ENCODE measurements around the gene SCG3.

Gene SCG3

DNA sequence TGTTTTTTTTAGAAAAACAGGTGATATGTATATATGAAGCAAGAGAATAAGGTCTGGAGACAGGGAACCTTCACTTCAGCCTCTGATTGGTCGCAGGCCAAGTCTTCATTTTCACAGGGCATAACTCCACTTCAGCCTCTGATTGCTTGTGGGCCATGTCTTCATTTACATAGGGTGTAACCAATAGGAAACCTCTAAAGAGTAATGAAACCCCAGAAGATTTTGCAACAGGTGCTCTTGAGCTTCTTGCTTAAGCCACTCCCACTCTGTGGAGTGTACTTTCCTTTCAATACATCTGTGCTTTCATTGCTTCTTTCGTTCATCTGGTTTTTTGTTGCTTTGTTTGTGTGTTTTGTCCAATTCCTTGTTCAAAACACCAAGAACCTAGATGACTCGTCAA is 22.6 kb upstream of the SCG3 start:
- H3K27me3 ChIP-seq (ENCODE audit: insufficient read depth, low read length), result peaks cover 21% of the 10 kb centered on the region
- H2AFZ ChIP-seq (ENCODE audit: low read length, unreplicated experiment), result no peak overlapping the region
- no peak overlapping the region for H3K4me3 ChIP-seq (ENCODE audit: low read depth, low read length)
- H3K4me1 ChIP-seq (ENCODE audit: control insufficient read depth, insufficient read depth, low read length, unreplicated experiment), result no peaks in the 10 kb centered on the region
- H3K36me3 ChIP-seq (ENCODE audit: insufficient read depth, low read length), result no peaks in the 10 kb centered on the region
- H3K27ac ChIP-seq (ENCODE audit: low read depth, low read length), result no peak overlapping the region
- no peaks in the 10 kb centered on the region for H3K79me2 ChIP-seq (ENCODE audit: control insufficient read depth, insufficient read depth, low read length, unreplicated experiment)

DNA sequence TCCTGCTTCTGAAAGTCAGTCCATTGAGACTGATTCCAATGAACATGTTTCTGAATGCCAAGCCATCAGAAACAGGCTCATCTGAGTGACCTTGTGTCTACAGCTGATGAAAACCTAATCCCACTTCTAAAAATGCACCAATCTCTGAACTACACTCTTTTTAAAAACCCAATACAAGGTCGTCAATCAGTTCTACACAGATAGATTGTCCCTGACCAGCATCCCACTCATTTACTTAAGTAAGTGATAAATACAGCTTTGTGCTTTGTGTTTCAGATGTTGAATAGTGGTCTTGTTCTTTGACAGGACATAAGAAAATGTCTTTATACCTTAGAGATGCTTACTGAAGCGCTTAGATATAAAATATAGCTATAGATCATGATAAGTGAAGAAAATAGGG is 20.2 kb upstream of the SCG3 start:
- H3K36me3 ChIP-seq (ENCODE audit: insufficient read depth, low read length), result no peaks in the 10 kb centered on the region
- no peak overlapping the region for H3K4me3 ChIP-seq (ENCODE audit: low read depth, low read length)
- H3K27me3 ChIP-seq (ENCODE audit: insufficient read depth, low read length), result peaks cover 21% of the 10 kb centered on the region
- H3K79me2 ChIP-seq (ENCODE audit: control insufficient read depth, insufficient read depth, low read length, unreplicated experiment), result no peaks in the 10 kb centered on the region
- no peak overlapping the region for H2AFZ ChIP-seq (ENCODE audit: low read length, unreplicated experiment)
- no peak overlapping the region for H3K27ac ChIP-seq (ENCODE audit: low read depth, low read length)
- no peaks in the 10 kb centered on the region for H3K4me1 ChIP-seq (ENCODE audit: control insufficient read depth, insufficient read depth, low read length, unreplicated experiment)

GRCh38 chr15:51667478-51667877 is 13.8 kb upstream of the SCG3 start:
- no peaks in the 10 kb centered on the region for H3K79me2 ChIP-seq (ENCODE audit: control insufficient read depth, insufficient read depth, low read length, unreplicated experiment)
- H3K4me3 ChIP-seq (ENCODE audit: low read depth, low read length), result no peak overlapping the region
- H2AFZ ChIP-seq (ENCODE audit: low read length, unreplicated experiment), result no peak overlapping the region
- no peaks in the 10 kb centered on the region for H3K36me3 ChIP-seq (ENCODE audit: insufficient read depth, low read length)
- H3K4me1 ChIP-seq (ENCODE audit: control insufficient read depth, insufficient read depth, low read length, unreplicated experiment), result no peaks in the 10 kb centered on the region
- H3K27me3 ChIP-seq (ENCODE audit: insufficient read depth, low read length), result peaks cover 47% of the 10 kb centered on the region
- H3K27ac ChIP-seq (ENCODE audit: low read depth, low read length), result no peak overlapping the region

DNA sequence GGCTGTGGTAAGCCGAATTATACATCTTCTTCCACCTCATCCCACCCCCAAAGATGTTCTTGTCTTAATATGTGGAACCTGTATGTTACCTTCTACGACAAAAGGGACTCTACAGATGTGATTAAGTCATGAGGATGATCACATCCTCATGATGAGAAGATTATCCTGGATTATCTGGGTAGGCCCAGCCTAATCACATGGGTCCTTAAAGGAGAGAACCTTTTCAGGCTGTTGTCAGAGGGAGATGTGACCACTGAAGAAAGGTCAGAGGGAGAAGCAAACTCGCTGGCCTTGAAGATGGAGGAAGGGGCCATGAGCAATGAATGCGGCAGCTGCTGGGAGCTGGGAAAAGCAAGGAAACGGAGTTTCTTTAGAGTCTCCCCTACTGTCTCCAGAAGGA is 12.9 kb upstream of the SCG3 start:
- no peak overlapping the region for H3K4me3 ChIP-seq (ENCODE audit: low read depth, low read length)
- H3K79me2 ChIP-seq (ENCODE audit: control insufficient read depth, insufficient read depth, low read length, unreplicated experiment), result no peaks in the 10 kb centered on the region
- no peaks in the 10 kb centered on the region for H3K36me3 ChIP-seq (ENCODE audit: insufficient read depth, low read length)
- peaks cover 47% of the 10 kb centered on the region for H3K27me3 ChIP-seq (ENCODE audit: insufficient read depth, low read length)
- no peak overlapping the region for H2AFZ ChIP-seq (ENCODE audit: low read length, unreplicated experiment)
- H3K4me1 ChIP-seq (ENCODE audit: control insufficient read depth, insufficient read depth, low read length, unreplicated experiment), result no peaks in the 10 kb centered on the region
- H3K27ac ChIP-seq (ENCODE audit: low read depth, low read length), result no peak overlapping the region

DNA sequence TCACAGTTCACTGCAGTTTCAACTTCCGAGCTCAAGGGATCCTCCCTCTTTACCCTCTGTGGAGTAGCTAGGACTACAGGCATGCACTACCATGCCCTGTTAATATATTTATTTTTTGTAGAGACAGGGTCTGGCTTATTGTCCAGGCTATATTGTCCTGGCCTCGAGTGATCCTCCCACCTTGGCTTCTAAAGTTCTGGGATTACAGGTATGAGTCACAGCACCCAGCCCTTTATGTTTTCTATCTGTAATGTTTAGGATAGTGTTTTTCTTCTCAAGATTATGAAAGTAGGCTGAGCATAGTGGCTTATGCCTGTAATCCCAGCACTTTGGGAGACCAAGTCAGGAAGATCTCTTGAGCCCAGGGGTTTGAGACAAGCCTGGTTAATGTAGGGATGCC is 11.9 kb upstream of the SCG3 start:
- H3K36me3 ChIP-seq (ENCODE audit: insufficient read depth, low read length), result no peaks in the 10 kb centered on the region
- no peak overlapping the region for H3K4me3 ChIP-seq (ENCODE audit: low read depth, low read length)
- no peak overlapping the region for H3K27ac ChIP-seq (ENCODE audit: low read depth, low read length)
- H3K27me3 ChIP-seq (ENCODE audit: insufficient read depth, low read length), result peaks cover 52% of the 10 kb centered on the region
- H3K79me2 ChIP-seq (ENCODE audit: control insufficient read depth, insufficient read depth, low read length, unreplicated experiment), result no peaks in the 10 kb centered on the region
- no peaks in the 10 kb centered on the region for H3K4me1 ChIP-seq (ENCODE audit: control insufficient read depth, insufficient read depth, low read length, unreplicated experiment)
- H2AFZ ChIP-seq (ENCODE audit: low read length, unreplicated experiment), result no peak overlapping the region

DNA sequence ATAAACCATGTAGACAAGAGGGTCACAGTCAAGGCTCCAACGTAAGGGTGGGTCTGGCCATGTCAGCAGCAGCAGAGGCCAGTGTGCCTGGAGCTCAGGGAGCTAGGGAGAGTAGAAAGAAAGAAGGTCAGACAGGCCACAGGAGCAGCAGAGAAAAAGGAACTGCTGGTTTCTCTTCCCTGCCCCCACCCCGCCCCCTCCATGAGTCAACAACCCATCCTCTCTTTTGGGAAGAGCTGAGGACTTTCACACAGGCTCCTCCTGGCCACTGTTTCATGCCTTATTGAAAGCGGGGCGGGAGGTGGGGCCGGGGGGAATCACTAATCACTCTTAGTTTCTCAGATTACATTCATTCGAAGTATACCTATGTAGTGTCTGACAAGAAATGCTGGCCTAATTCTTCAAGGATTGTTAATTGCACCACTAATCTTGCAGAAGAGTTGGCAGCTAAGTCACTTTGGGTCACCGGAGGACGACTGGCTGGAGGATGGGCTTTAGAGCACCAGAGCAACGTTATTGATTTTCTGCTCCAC is 9.1 kb upstream of the SCG3 start:
- Histone ChIP-seq H3K36me3 (ENCODE audit: insufficient read depth, low read length) (no peaks in the 10 kb centered on the region), H3K27ac (ENCODE audit: low read depth, low read length) (no peak overlapping the region), H2AFZ (ENCODE audit: low read length, unreplicated experiment) (no peak overlapping the region)

GRCh38 chr15:51672913-51673857 is 8.1 kb upstream of the SCG3 start:
- no peaks in the 10 kb centered on the region for H3K4me1 ChIP-seq (ENCODE audit: control insufficient read depth, insufficient read depth, low read length, unreplicated experiment)
- H3K27ac ChIP-seq (ENCODE audit: low read depth, low read length), result no peak overlapping the region
- H2AFZ ChIP-seq (ENCODE audit: low read length, unreplicated experiment), result no peak overlapping the region
- H3K36me3 ChIP-seq (ENCODE audit: insufficient read depth, low read length), result no peaks in the 10 kb centered on the region
- H3K79me2 ChIP-seq (ENCODE audit: control insufficient read depth, insufficient read depth, low read length, unreplicated experiment), result no peaks in the 10 kb centered on the region
- no peak overlapping the region for H3K4me3 ChIP-seq (ENCODE audit: low read depth, low read length)
- peaks cover 61% of the 10 kb centered on the region for H3K27me3 ChIP-seq (ENCODE audit: insufficient read depth, low read length)

More for the DNA sequence above, 9.1 kb upstream of the SCG3 start:
- Histone ChIP-seq H3K79me2 (ENCODE audit: control insufficient read depth, insufficient read depth, low read length, unreplicated experiment) (no peaks in the 10 kb centered on the region), H3K4me1 (ENCODE audit: control insufficient read depth, insufficient read depth, low read length, unreplicated experiment) (no peaks in the 10 kb centered on the region), H3K4me3 (ENCODE audit: low read depth, low read length) (no peak overlapping the region), H3K27me3 (ENCODE audit: insufficient read depth, low read length) (peaks cover 65% of the 10 kb centered on the region)

DNA sequence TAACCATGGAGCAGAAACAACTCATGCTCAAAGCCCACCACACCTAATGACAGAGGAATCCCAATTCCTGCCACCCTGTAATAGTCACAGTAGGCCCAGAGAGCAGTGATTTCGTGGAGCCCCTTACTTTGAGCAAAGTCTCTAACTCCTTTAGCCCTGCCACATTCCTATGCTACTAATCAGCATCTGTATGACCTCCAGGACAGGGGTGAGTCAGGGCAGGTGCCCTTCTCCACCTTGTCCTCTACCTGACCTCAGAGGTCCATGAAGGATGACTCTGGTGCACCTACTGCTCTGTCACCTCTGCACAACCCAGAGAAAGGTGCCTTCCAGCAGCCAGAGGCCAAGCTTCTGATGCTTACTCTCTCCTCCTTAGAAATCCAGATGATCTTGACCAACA is 6.1 kb upstream of the SCG3 start:
- Histone ChIP-seq H3K27me3 (ENCODE audit: insufficient read depth, low read length) (peaks cover 69% of the 10 kb centered on the region), H3K36me3 (ENCODE audit: insufficient read depth, low read length) (no peaks in the 10 kb centered on the region), H3K4me3 (ENCODE audit: low read depth, low read length) (no peak overlapping the region), H3K27ac (ENCODE audit: low read depth, low read length) (no peak overlapping the region), H3K79me2 (ENCODE audit: control insufficient read depth, insufficient read depth, low read length, unreplicated experiment) (no peaks in the 10 kb centered on the region), H2AFZ (ENCODE audit: low read length, unreplicated experiment) (no peak overlapping the region), H3K4me1 (ENCODE audit: control insufficient read depth, insufficient read depth, low read length, unreplicated experiment) (no peaks in the 10 kb centered on the region)

- no peaks in the 10 kb centered on the region for H3K4me1 ChIP-seq (ENCODE audit: control insufficient read depth, insufficient read depth, low read length, unreplicated experiment)
- H3K4me3 ChIP-seq (ENCODE audit: low read depth, low read length), result no peak overlapping the region
- peaks cover 72% of the 10 kb centered on the region for H3K27me3 ChIP-seq (ENCODE audit: insufficient read depth, low read length)
- no peaks in the 10 kb centered on the region for H3K79me2 ChIP-seq (ENCODE audit: control insufficient read depth, insufficient read depth, low read length, unreplicated experiment)
- H3K36me3 ChIP-seq (ENCODE audit: insufficient read depth, low read length), result no peaks in the 10 kb centered on the region
- H2AFZ ChIP-seq (ENCODE audit: low read length, unreplicated experiment), result no peak overlapping the region
- no peak overlapping the region for H3K27ac ChIP-seq (ENCODE audit: low read depth, low read length)
Observed at GRCh38 chr15:51677021-51677420, 4.3 kb upstream of the SCG3 start.

DNA sequence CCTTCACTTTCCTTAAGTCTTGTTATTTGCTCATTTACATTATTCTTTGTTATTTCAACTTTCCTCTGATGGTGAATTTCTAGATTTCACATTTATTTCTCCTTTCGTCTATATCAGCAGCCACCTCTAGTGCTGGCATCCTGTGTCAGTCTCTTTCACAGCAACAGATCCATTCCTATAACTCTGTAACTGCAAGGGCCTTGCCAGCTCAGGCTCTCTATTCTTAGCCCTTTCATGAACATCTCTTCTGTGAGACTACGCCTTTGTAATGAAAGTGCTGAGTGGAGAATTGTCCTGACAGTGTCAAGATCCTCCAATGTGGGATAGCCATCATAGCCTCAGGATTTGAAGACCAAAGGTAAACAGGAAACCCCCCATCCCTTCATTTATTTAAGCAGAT is 3.9 kb upstream of the SCG3 start:
- Histone ChIP-seq H3K36me3 (ENCODE audit: insufficient read depth, low read length) (no peaks in the 10 kb centered on the region), H3K4me1 (ENCODE audit: control insufficient read depth, insufficient read depth, low read length, unreplicated experiment) (no peaks in the 10 kb centered on the region), H3K27ac (ENCODE audit: low read depth, low read length) (no peak overlapping the region), H2AFZ (ENCODE audit: low read length, unreplicated experiment) (no peak overlapping the region), H3K27me3 (ENCODE audit: insufficient read depth, low read length) (peaks cover 72% of the 10 kb centered on the region), H3K4me3 (ENCODE audit: low read depth, low read length) (no peak overlapping the region), H3K79me2 (ENCODE audit: control insufficient read depth, insufficient read depth, low read length, unreplicated experiment) (no peaks in the 10 kb centered on the region)

- peaks cover 72% of the 10 kb centered on the region for H3K27me3 ChIP-seq (ENCODE audit: insufficient read depth, low read length)
- no peaks in the 10 kb centered on the region for H3K79me2 ChIP-seq (ENCODE audit: control insufficient read depth, insufficient read depth, low read length, unreplicated experiment)
- H3K36me3 ChIP-seq (ENCODE audit: insufficient read depth, low read length), result no peaks in the 10 kb centered on the region
Observed at GRCh38 chr15:51678096-51678495, 3.2 kb upstream of the SCG3 start.

More at GRCh38 chr15:51678096-51678495, 3.2 kb upstream of the SCG3 start:
- no peak overlapping the region for H3K27ac ChIP-seq (ENCODE audit: low read depth, low read length)
- no peaks in the 10 kb centered on the region for H3K4me1 ChIP-seq (ENCODE audit: control insufficient read depth, insufficient read depth, low read length, unreplicated experiment)
- H2AFZ ChIP-seq (ENCODE audit: low read length, unreplicated experiment), result no peak overlapping the region
- no peak overlapping the region for H3K4me3 ChIP-seq (ENCODE audit: low read depth, low read length)

All from ACC112 (cell line).